ENCODE results near the gene NEDD4L. TPM values are rescaled to one million over a fixed set of nuclear protein-coding genes. Genes with fewer than 3 reads are reported as not detected.
A peak's percentile ranks its signal among the peaks of the same experiment; 100 is the strongest.

The NEDD4L gene
- polyA plus RNA-seq, 1 of the 3 experiments (the other 2 are of a cell fraction): 13.2 TPM

DNA sequence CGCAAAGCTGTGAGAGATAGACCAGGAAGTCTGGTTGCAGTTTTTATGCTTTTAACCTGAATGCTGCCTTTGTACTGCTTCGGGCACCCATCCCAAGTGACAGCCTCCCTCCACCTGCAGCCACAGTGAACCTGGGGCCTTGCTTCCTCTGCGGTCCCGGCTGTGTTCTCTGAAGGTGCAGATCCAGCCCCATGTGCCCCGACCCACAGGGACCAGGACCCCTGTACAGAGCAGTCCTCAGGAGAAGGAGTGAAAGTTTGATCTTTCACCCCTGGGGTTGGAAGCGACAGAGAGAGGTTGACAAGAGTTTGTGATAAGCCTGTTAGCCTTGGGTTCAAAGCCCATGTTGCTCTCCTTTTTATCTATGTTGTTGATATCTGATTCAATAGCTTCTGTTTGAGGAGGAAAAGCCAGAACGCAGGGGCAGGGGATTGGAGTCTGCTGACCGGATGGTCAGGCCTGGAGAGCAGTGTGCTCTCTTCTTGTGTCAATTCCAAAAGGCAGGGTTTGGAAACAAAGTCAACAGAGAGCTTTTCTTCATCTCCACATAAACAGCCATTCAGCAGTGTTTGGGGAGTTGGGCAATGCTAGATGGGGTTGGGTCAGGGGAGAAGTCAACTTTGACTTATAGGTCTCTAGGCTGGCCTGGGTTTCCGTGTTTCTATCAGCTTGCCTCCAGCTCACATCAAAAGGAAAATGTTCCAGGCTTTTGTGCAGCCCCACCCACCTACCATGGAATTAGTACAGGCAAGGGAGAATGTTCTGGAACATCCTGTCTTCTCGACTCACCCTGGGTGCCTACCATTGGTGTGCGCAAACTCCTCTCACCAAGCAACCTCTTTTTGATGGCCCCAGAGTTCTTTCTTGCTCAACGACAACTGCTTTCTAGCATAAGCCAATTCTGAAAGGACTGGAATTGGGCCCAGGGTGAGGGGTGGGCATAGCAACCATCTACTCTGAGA, 369.9 kb downstream of the NEDD4L start (continued):
- TF ChIP-seq TAF1 (IDR thresholded peaks at IDR 0.05; ENCODE audit: borderline replicate concordance, low read depth, low read length) (no peak), MAX (IDR thresholded peaks at IDR 0.05; ENCODE audit: low read depth) (no peak), MEF2A (IDR thresholded peaks at IDR 0.05; ENCODE audit: borderline replicate concordance, low read depth) (no peak), EP300 (IDR thresholded peaks at IDR 0.05; ENCODE audit: borderline replicate concordance in 1 of 2, low read depth in 1 of 2, low read length in 1 of 2) (no peak)
- TF ChIP-seq, protein P1, sequence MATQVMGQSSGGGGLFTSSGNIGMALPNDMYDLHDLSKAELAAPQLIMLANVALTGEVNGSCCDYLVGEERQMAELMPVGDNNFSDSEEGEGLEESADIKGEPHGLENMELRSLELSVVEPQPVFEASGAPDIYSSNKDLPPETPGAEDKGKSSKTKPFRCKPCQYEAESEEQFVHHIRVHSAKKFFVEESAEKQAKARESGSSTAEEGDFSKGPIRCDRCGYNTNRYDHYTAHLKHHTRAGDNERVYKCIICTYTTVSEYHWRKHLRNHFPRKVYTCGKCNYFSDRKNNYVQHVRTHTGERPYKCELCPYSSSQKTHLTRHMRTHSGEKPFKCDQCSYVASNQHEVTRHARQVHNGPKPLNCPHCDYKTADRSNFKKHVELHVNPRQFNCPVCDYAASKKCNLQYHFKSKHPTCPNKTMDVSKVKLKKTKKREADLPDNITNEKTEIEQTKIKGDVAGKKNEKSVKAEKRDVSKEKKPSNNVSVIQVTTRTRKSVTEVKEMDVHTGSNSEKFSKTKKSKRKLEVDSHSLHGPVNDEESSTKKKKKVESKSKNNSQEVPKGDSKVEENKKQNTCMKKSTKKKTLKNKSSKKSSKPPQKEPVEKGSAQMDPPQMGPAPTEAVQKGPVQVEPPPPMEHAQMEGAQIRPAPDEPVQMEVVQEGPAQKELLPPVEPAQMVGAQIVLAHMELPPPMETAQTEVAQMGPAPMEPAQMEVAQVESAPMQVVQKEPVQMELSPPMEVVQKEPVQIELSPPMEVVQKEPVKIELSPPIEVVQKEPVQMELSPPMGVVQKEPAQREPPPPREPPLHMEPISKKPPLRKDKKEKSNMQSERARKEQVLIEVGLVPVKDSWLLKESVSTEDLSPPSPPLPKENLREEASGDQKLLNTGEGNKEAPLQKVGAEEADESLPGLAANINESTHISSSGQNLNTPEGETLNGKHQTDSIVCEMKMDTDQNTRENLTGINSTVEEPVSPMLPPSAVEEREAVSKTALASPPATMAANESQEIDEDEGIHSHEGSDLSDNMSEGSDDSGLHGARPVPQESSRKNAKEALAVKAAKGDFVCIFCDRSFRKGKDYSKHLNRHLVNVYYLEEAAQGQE (IDR thresholded peaks at IDR 0.05; ENCODE audit: low read depth, low read length): no peak

GRCh38 chr18:58416014-58416703, 372.1 kb downstream of the NEDD4L start:
- CTCF ChIA-PET: interaction anchor here (1.5 kb wide), 1 partner anchor 9 kb away, joined by 3 read pairs; no protein-coding TSS in a partner anchor

More at GRCh38 chr18:58416014-58416703, 372.1 kb downstream of the NEDD4L start:
- Histone ChIP-seq H3K4me1 (ENCODE audit: control insufficient read depth in 1 of 2, insufficient read depth in 2 of 2, low read depth in 1 of 2, low read length in 1 of 2) (no peaks in the 10 kb centered on the region; a peak in 2 of 4 replicates), H3K27me3 (ENCODE audit: insufficient read depth) (no peaks in the 10 kb centered on the region), H3K9ac (no peak overlapping the region), H3K4me3 (ENCODE audit: low read depth in 2 of 2, low read length in 1 of 2) (no peak overlapping the region), H2AFZ (ENCODE audit: low read depth) (no peak overlapping the region), H4K20me1 (ENCODE audit: insufficient read depth) (no peaks in the 10 kb centered on the region), H3K4me2 (0 out of 2 replicates have a peak overlapping the region, but pooled peaks have one; percentile 12), H3K27ac (ENCODE audit: low read depth in 2 of 2, low read length in 1 of 2) (no peak overlapping the region), H3K9me2 (no peaks in the 10 kb centered on the region), H3K9me3 (no peaks in the 10 kb centered on the region), H3K36me3 (replicated peaks in 1 of 2; ENCODE audit: control insufficient read depth in 1 of 2, insufficient read depth in 2 of 2, low read length in 1 of 2) (no peaks in the 10 kb centered on the region), H3K79me2 (ENCODE audit: insufficient read depth) (no peaks in the 10 kb centered on the region), H3F3A (replicated peaks; ENCODE audit: insufficient read depth) (no peaks in the 10 kb centered on the region)
- no peak for DNase-seq
- no peak for TF ChIP-seq EP300 (IDR thresholded peaks at IDR 0.05; ENCODE audit: borderline replicate concordance in 1 of 2, low read depth in 1 of 2, low read length in 1 of 2)
- TF ChIP-seq NRF1 (IDR thresholded peaks at IDR 0.05; ENCODE audit: low read depth, low read length): no peak
- POLR2A ChIA-PET: no interaction called here
- 79% methylated on average over 7 of the region's 7 CpGs for WGBS (ENCODE audit: low lambda C conversion rate)

Measured in SK-N-SH (cell line).